ENCODE data around the gene RREB1.

- TF ChIP-seq POLR2A (IDR thresholded peaks at IDR 0.05; ENCODE audit: low read depth), result no peak
- TF ChIP-seq CTCF (IDR thresholded peaks at IDR 0.05), result no peak
- TF ChIP-seq EP300 (IDR thresholded peaks at IDR 0.05), result no peak
Measured at GRCh38 chr6:7156643-7157278, 49.0 kb downstream of the RREB1 start.
